ENCODE results near the gene TESK2.
A peak's percentile ranks its signal among the peaks of the same experiment; 100 is the strongest.

TESK2 gene

GRCh38 chr1:45510972-45511527, 20.1 kb upstream of the TESK2 start:
- TF ChIP-seq ZNF8 (CRISPR knock-in tag; IDR thresholded peaks at IDR 0.05) (no peak), GLIS3 (CRISPR knock-in tag; IDR thresholded peaks at IDR 0.05) (no peak), ISL1 (CRISPR knock-in tag; IDR thresholded peaks at IDR 0.05) (no peak), BACH2 (CRISPR knock-in tag; IDR thresholded peaks at IDR 0.05; ENCODE audit: borderline replicate concordance) (no peak), CREB5 (CRISPR knock-in tag; IDR thresholded peaks at IDR 0.05; ENCODE audit: low read depth) (no peak), ESRRG (CRISPR knock-in tag; IDR thresholded peaks at IDR 0.05) (no peak), TCF4 (CRISPR knock-in tag; IDR thresholded peaks at IDR 0.05; ENCODE audit: borderline replicate concordance) (no peak), PPARA (CRISPR knock-in tag; IDR thresholded peaks at IDR 0.05; ENCODE audit: borderline replicate concordance) (no peak), ZC3H10 (CRISPR knock-in tag; IDR thresholded peaks at IDR 0.05) (no peak), POU6F1 (CRISPR knock-in tag; IDR thresholded peaks at IDR 0.05; ENCODE audit: borderline replicate concordance, low read depth) (no peak), ZFP30 (CRISPR knock-in tag; IDR thresholded peaks at IDR 0.05) (no peak), CSDC2 (CRISPR knock-in tag; IDR thresholded peaks at IDR 0.05) (no peak), RARB (CRISPR knock-in tag; IDR thresholded peaks at IDR 0.05) (no peak), ARNTL (CRISPR knock-in tag; IDR thresholded peaks at IDR 0.05; ENCODE audit: borderline replicate concordance, low read depth) (no peak), ZFP3 (CRISPR knock-in tag; IDR thresholded peaks at IDR 0.05) (no peak), OSR1 (CRISPR knock-in tag; IDR thresholded peaks at IDR 0.05) (no peak), CSRNP3 (CRISPR knock-in tag; IDR thresholded peaks at IDR 0.05) (no peak), TSHZ2 (CRISPR knock-in tag; IDR thresholded peaks at IDR 0.05) (no peak)
- no peak for ATAC-seq

- ATAC-seq: no peak
- no peak for TF ChIP-seq BACH2 (CRISPR knock-in tag; IDR thresholded peaks at IDR 0.05; ENCODE audit: borderline replicate concordance)
- no peak for TF ChIP-seq TOX (CRISPR knock-in tag; IDR thresholded peaks at IDR 0.05; ENCODE audit: borderline replicate concordance)
These were observed 19.3 kb upstream of the TESK2 start for GRCh38 chr1:45510036-45510971.

GRCh38 chr1:45508295-45509151, 17.6 kb upstream of the TESK2 start:
- TF ChIP-seq ZNF565 (CRISPR knock-in tag; conservative IDR thresholded peaks at IDR 0.05; ENCODE audit: low read depth) (no peak), POU6F1 (CRISPR knock-in tag; IDR thresholded peaks at IDR 0.05; ENCODE audit: borderline replicate concordance, low read depth) (no peak), ZNF8 (CRISPR knock-in tag; IDR thresholded peaks at IDR 0.05) (no peak), PATZ1 (CRISPR knock-in tag; IDR thresholded peaks at IDR 0.05; ENCODE audit: borderline replicate concordance) (no peak), TCF4 (CRISPR knock-in tag; IDR thresholded peaks at IDR 0.05; ENCODE audit: borderline replicate concordance) (no peak), ZC3H10 (CRISPR knock-in tag; IDR thresholded peaks at IDR 0.05) (no peak), GLIS3 (CRISPR knock-in tag; IDR thresholded peaks at IDR 0.05) (no peak), CREB5 (CRISPR knock-in tag; IDR thresholded peaks at IDR 0.05; ENCODE audit: low read depth) (no peak), TOX (CRISPR knock-in tag; IDR thresholded peaks at IDR 0.05; ENCODE audit: borderline replicate concordance) (no peak), ISL1 (CRISPR knock-in tag; IDR thresholded peaks at IDR 0.05) (no peak), OSR1 (CRISPR knock-in tag; IDR thresholded peaks at IDR 0.05) (no peak), ZFP3 (CRISPR knock-in tag; IDR thresholded peaks at IDR 0.05) (no peak)
- peak; percentile 52 for ATAC-seq
